B cell (primary cell): ENCODE data around the gene RSU1. TPM values are rescaled to one million over a fixed set of nuclear protein-coding genes. Genes with fewer than 3 reads are reported as not detected.

Experiments
- ATAC-seq: fragments of 200-7000 bp; cut with Tn5 transposase; one replicate; pipeline ENCODE4 v1.10.0; 2021; ENCODE audit warnings: low read depth, mild to moderate bottlenecking, moderate number of reproducible peaks, moderate library complexity
- CTCF ChIA-PET: fragments of 350-600 bp; sonication (Branson Sonifier 250); formaldehyde crosslinking; loops from one replicate; lab custom pipeline; 2021; ENCODE audit warnings: antibody characterized with exemption, inconsistent platforms; lab: Charles Lee
- POLR2A ChIA-PET: fragments of 350-600 bp; sonication (Branson Sonifier 250); formaldehyde crosslinking; loops from one replicate; lab custom pipeline; 2021; ENCODE audit warnings: antibody characterized with exemption; lab: Charles Lee
- DNase-seq: peaks from one replicate; pipeline ENCODE4 v3.0.0; 2013
- H2AFZ ChIP-seq: 2 replicates; pipeline ENCODE4 v1.6.1; 2012; ENCODE audit warnings: mild to moderate bottlenecking, low read depth, low read length; ENCODE audit not compliant: insufficient read depth, poor library complexity, severe bottlenecking
- H3K27ac ChIP-seq, 2 donors: 1 replicate in 1 of 2; 2 replicates in 1 of 2; pipeline ENCODE4 v1.5.1; 2012 to 2013; ENCODE audit warnings: low read length in 2 of 2, mild to moderate bottlenecking in 2 of 2, moderate library complexity in 1 of 2
- H3K27me3 ChIP-seq, 4 experiments: fragments of 200-600 bp in 1 of 4; sonication (generic) in 1 of 4; replicated peaks in 1 of 4; 1 replicate in 2 of 4; 2 replicates in 2 of 4; pipeline versions ENCODE4 v1.6.1 to v1.7.0; 2013 to 2016; ENCODE audit warnings: low read length in 3 of 4, mild to moderate bottlenecking in 2 of 4, mixed read lengths in 1 of 4, moderate library complexity in 1 of 4; ENCODE audit not compliant: insufficient read depth in 4 of 4, control insufficient read depth in 3 of 4; ENCODE audit errors: control extremely low read depth in 1 of 4
- H3K36me3 ChIP-seq, 2 experiments: replicated peaks in 1 of 2; 1 replicate in 1 of 2; 2 replicates in 1 of 2; pipeline versions ENCODE4 v1.6.1 to v1.7.1; 2013; ENCODE audit warnings: low read length in 1 of 2; ENCODE audit not compliant: insufficient read depth in 2 of 2, control insufficient read depth in 1 of 2; ENCODE audit errors: control extremely low read depth in 1 of 2, extremely low read depth in 1 of 2
- H3K4me1 ChIP-seq, 2 donors: fragments of 200-600 bp in 1 of 2; sonication (generic) in 1 of 2; 1 replicate in 1 of 2; 2 replicates in 1 of 2; pipeline versions ENCODE4 v1.5.1 to v1.6.1; 2013 to 2017; ENCODE audit warnings: low read length in 2 of 2; ENCODE audit not compliant: control insufficient read depth in 2 of 2, insufficient read depth in 2 of 2
- H3K4me2 ChIP-seq: replicated peaks from 2 replicates; pipeline ENCODE3; 2012; ENCODE audit warnings: mild to moderate bottlenecking, low read depth, low read length; ENCODE audit not compliant: poor library complexity, severe bottlenecking
- H3K4me3 ChIP-seq, 5 experiments: fragments of 200-600 bp in 1 of 5; sonication (generic) in 1 of 5; 1 replicate in 3 of 5; 2 replicates in 2 of 5; pipeline versions ENCODE4 v1.5.1 to v1.7.0; 2011 to 2016; ENCODE audit warnings: low read length in 4 of 5, mild to moderate bottlenecking in 4 of 5, low read depth in 2 of 5, control low read depth in 1 of 5, moderate library complexity in 1 of 5; ENCODE audit not compliant: insufficient read depth in 1 of 5; ENCODE audit errors: control extremely low read depth in 1 of 5, extremely low read depth in 1 of 5
- H3K79me2 ChIP-seq: fragments of 200-600 bp; sonication (generic); one replicate; pipeline ENCODE4 v1.6.0; 2016; ENCODE audit warnings: low read length; ENCODE audit not compliant: control insufficient read depth, insufficient read depth
- H3K9ac ChIP-seq: fragments of 200-600 bp; sonication (generic); 2 replicates; pipeline ENCODE4 v1.6.1; 2017; ENCODE audit warnings: mild to moderate bottlenecking, low read length, moderate library complexity
- H3K9me3 ChIP-seq, 3 donors: one replicate each; pipeline versions ENCODE4 v1.6.1 to v1.7.1; 2013; ENCODE audit warnings: low read length in 2 of 3; ENCODE audit not compliant: control insufficient read depth in 2 of 3, insufficient read depth in 1 of 3; ENCODE audit errors: control extremely low read depth in 1 of 3
- H4K20me1 ChIP-seq: 2 replicates; pipeline ENCODE4 v1.6.0; 2012; ENCODE audit warnings: mild to moderate bottlenecking, low read length; ENCODE audit not compliant: insufficient read depth, control insufficient read depth, poor library complexity, severe bottlenecking
- H3K27ac Mint-ChIP-seq: one replicate; pipeline ENCODE4 v1.8.0; 2021; ENCODE audit warnings: mixed read lengths
- H3K27me3 Mint-ChIP-seq: one replicate; pipeline ENCODE4 v1.8.0; 2021; ENCODE audit warnings: mixed read lengths
- H3K4me1 Mint-ChIP-seq: one replicate; pipeline ENCODE4 v1.8.0; 2021; ENCODE audit warnings: mixed read lengths
- H3K4me3 Mint-ChIP-seq: one replicate; pipeline ENCODE4 v1.8.0; 2021; ENCODE audit warnings: mixed read lengths
- H3K9me3 Mint-ChIP-seq: one replicate; pipeline ENCODE4 v1.8.0; 2022; ENCODE audit warnings: mixed read lengths; ENCODE audit not compliant: insufficient read depth
- CTCF ChIP-seq: fragments of 200-600 bp; IDR thresholded peaks from one replicate; pipeline ENCODE4 v1.8.0; 2022; ENCODE audit warnings: antibody characterized with exemption, mild to moderate bottlenecking
- EZH2 ChIP-seq: IDR thresholded peaks from 2 replicates; pipeline ENCODE4 v1.6.1; 2012; ENCODE audit warnings: borderline replicate concordance, low read depth, mild to moderate bottlenecking, moderate library complexity, low read length; ENCODE audit not compliant: insufficient read depth, poor library complexity, severe bottlenecking
- WGBS: methylation state at CpG from one replicate; pipeline ENCODE4 v1.1.5; 2013; ENCODE audit warnings: missing lambda C conversion rate; ENCODE audit not compliant: insufficient coverage; 5-methylcytosine and 5-hydroxymethylcytosine counted together
- intact Hi-C: fragments of 100-400 bp; cut with micrococcal nuclease; formaldehyde crosslinking; loops from one replicate; pipeline ENCODE4 v1.10.0; 2022
- polyA plus RNA-seq: library from polyadenylated mRNA; depleted of rRNA; stranded (reverse); fragments of >200 nt; gene quantifications from 2 replicates; pipeline ENCODE4 v1.2.3, GENCODE V29; 2012
- total RNA-seq, 2 donors: library from RNA; stranded (reverse); fragments of 120-200 nt in 1 of 2; gene quantifications; 1 replicate in 1 of 2; 2 replicates in 1 of 2; pipeline versions ENCODE4 v1.2.3 to v1.2.4, GENCODE V29; 2013 to 2022

RSU1 gene
- total and polyA plus RNA-seq, 2 donors (not counting 1 experiment from before 2014, with no cell fraction given): 33.4 to 41.1 TPM

- H3K9me3 Mint-ChIP-seq: peaks cover 20% of the 10 kb centered on the region
- Histone ChIP-seq H3K27ac (no peak overlapping the region), H3K9ac (no peak overlapping the region), H3K27me3 (no peaks in the 10 kb centered on the region), H2AFZ (no peak overlapping the region), H3K36me3 (peaks cover 0 to 1% of the 10 kb centered on the region in 2 experiments), H3K4me3 (no peak overlapping the region), H3K79me2 (no peaks in the 10 kb centered on the region), H3K9me3 (peaks cover 0 to 24% (median 17%) of the 10 kb centered on the region in 3 donors), H3K4me1 (no peaks in the 10 kb centered on the region), H4K20me1 (no peaks in the 10 kb centered on the region), H3K4me2 (no peak overlapping the region)
- H3K27ac Mint-ChIP-seq: no peak overlapping the region
- CTCF ChIA-PET: no interaction called here
- DNase-seq (no peak), ATAC-seq (no peak)
- no peak overlapping the region for H3K4me3 Mint-ChIP-seq
- POLR2A ChIA-PET: no interaction called here
- no peaks in the 10 kb centered on the region for H3K4me1 Mint-ChIP-seq
- WGBS: 86% methylated on average over 2 of the region's 5 CpGs
- intact Hi-C loops: no loop called here
- TF ChIP-seq CTCF (no peak), EZH2 (no peak)
- no peaks in the 10 kb centered on the region for H3K27me3 Mint-ChIP-seq
Measured at GRCh38 chr10:16716051-16716450, 101.2 kb downstream of the RSU1 start.

- Histone ChIP-seq H3K4me2 (no peak overlapping the region), H3K9ac (no peak overlapping the region), H4K20me1 (no peaks in the 10 kb centered on the region), H3K4me3 (no peak overlapping the region), H3K4me1 (no peaks in the 10 kb centered on the region), H3K27ac (no peak overlapping the region), H3K79me2 (no peaks in the 10 kb centered on the region), H3K36me3 (no peaks in the 10 kb centered on the region), H3K9me3 (peaks cover 1 to 26% (median 17%) of the 10 kb centered on the region in 3 donors), H3K27me3 (no peaks in the 10 kb centered on the region), H2AFZ (no peak overlapping the region)
- ATAC-seq (no peak), DNase-seq (no peak)
- H3K4me3 Mint-ChIP-seq: no peak overlapping the region
- TF ChIP-seq EZH2: no peak
- no peak for TF ChIP-seq CTCF
- H3K27me3 Mint-ChIP-seq: no peaks in the 10 kb centered on the region
- intact Hi-C loops: no loop called here
- no peaks in the 10 kb centered on the region for H3K4me1 Mint-ChIP-seq
- WGBS: no CpG with 5 or more reads among the region's 3 CpGs
- ChIA-PET CTCF (no interaction called here), POLR2A (no interaction called here)
- H3K9me3 Mint-ChIP-seq: peaks cover 25% of the 10 kb centered on the region
- no peak overlapping the region for H3K27ac Mint-ChIP-seq
Measured at GRCh38 chr10:16713290-16713689, 103.9 kb downstream of the RSU1 start.
